Kasumi-1 (cell line): Measurements from ENCODE around the gene PARD3B.

ENCODE experiments used
- DNase-seq, 2 experiments: peaks; one replicate each; lab custom pipeline; 2025; lab: John Stamatoyannopoulos, UW

PARD3B gene

GRCh38 chr2:204657024-204657423 is 111.7 kb downstream of the PARD3B start:
- no peak for DNase-seq

- DNase-seq, result no peak
Observed at GRCh38 chr2:204662956-204663355, 117.7 kb downstream of the PARD3B start.

- DNase-seq, result no peak
Observed at GRCh38 chr2:204663816-204664425, 118.6 kb downstream of the PARD3B start.

GRCh38 chr2:204664708-204665121 is 119.4 kb downstream of the PARD3B start:
- no peak for DNase-seq

- DNase-seq, result no peak
Observed at GRCh38 chr2:204665207-204665606, 119.9 kb downstream of the PARD3B start.

GRCh38 chr2:204665771-204666170 is 120.5 kb downstream of the PARD3B start:
- DNase-seq, result no peak

GRCh38 chr2:204667990-204668389 is 122.7 kb downstream of the PARD3B start:
- DNase-seq, result no peak

- DNase-seq, result no peak
Observed at GRCh38 chr2:204669382-204669781, 124.1 kb downstream of the PARD3B start.

GRCh38 chr2:204670124-204670523 is 124.8 kb downstream of the PARD3B start:
- DNase-seq, result no peak

GRCh38 chr2:204670756-204671155 is 125.5 kb downstream of the PARD3B start:
- no peak for DNase-seq

- DNase-seq, result no peak
Observed at GRCh38 chr2:204672772-204673171, 127.5 kb downstream of the PARD3B start.

- DNase-seq, result no peak
Observed at GRCh38 chr2:204673877-204674276, 128.6 kb downstream of the PARD3B start.

- no peak for DNase-seq
Observed at GRCh38 chr2:204678031-204678430, 132.8 kb downstream of the PARD3B start.

GRCh38 chr2:204680576-204680975 is 135.3 kb downstream of the PARD3B start:
- no peak for DNase-seq

- no peak for DNase-seq
Observed at GRCh38 chr2:204681412-204681811, 136.1 kb downstream of the PARD3B start.

GRCh38 chr2:204683384-204683783 is 138.1 kb downstream of the PARD3B start:
- DNase-seq, result no peak

- no peak for DNase-seq
Observed at GRCh38 chr2:204686406-204686805, 141.1 kb downstream of the PARD3B start.

- DNase-seq, result no peak
Observed at GRCh38 chr2:204687776-204688175, 142.5 kb downstream of the PARD3B start.

- DNase-seq, result peak; percentile 26 to 38
Observed at GRCh38 chr2:204691911-204692510, 146.7 kb downstream of the PARD3B start.

- DNase-seq, result no peak
Observed at GRCh38 chr2:204692790-204693189, 147.5 kb downstream of the PARD3B start.

GRCh38 chr2:204693262-204693661 is 148.0 kb downstream of the PARD3B start:
- no peak for DNase-seq

GRCh38 chr2:204695506-204695905 is 150.2 kb downstream of the PARD3B start:
- no peak for DNase-seq

GRCh38 chr2:204696124-204696523 is 150.8 kb downstream of the PARD3B start:
- no peak for DNase-seq
